Measurements from ENCODE around the gene LACTBL1. TPM values are rescaled to one million over a fixed set of nuclear protein-coding genes. Genes with fewer than 3 reads are reported as not detected.
"Not testable (repeated sequence)": the region's sequence is repeated elsewhere in the genome, so short reads cannot be mapped to it uniquely, and the experiment has no call there.

Gene LACTBL1
- total RNA-seq, 1 donor from 2014 or later, result not detected

DNA sequence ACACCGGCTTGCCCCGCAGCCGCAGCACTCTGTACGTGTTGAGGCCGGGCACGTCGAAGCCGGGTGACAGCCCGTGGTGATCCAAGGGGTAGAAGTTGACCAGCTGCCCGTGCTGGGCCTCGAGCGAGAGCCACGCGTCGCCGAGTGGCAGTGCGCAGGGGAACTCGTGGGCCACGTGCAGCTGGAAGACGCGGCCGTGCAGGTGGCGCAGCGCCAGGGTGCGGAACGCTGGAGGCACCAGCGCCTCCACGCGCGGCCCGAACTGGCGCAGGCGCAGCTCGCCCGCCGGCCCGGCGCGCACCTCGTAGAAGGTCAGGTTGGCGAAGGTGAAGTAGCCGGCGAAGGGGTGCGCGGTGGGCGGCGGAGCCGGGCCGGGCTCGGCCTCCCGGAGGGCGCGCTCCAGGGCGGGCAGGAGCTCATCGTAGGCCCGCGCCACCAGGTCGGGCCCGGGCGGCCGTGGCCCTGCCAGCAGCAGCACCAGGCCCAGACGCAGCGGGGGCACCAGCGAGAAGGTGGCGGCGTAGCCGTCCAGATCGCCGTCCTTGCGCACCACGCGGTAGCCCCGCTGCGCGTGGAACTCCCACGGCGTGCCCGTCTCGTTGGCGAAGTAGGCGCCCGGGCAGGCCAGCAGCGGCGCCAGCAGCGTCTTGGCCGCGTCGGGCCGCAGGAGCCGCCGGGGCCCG, 19.5 kb downstream of the LACTBL1 start:
- intact Hi-C loops (cut with DNase I), result no loop called here
- DNase-seq (ENCODE audit: low spot score), result peak; percentile 60

DNA sequence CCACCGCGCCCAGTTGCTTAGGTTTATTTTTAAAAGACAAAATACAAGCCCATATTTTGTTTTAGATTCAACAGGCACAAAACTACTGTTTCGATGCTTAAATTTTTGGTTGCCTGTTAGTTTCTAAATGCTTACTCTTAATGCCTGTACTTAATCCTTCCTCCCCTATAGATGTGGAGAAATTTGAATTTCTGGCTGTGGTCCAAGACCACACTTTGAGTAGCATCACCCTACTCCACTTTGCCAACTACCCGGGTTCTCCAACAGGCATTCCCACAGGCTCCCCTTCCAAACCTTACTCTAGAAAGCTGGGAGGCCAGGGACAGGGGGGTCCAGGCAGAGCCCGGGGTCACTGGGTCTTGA, 20.0 kb downstream of the LACTBL1 start:
- DNase-seq (ENCODE audit: low spot score), result no peak
- intact Hi-C loops (cut with DNase I), result no loop called here

DNA sequence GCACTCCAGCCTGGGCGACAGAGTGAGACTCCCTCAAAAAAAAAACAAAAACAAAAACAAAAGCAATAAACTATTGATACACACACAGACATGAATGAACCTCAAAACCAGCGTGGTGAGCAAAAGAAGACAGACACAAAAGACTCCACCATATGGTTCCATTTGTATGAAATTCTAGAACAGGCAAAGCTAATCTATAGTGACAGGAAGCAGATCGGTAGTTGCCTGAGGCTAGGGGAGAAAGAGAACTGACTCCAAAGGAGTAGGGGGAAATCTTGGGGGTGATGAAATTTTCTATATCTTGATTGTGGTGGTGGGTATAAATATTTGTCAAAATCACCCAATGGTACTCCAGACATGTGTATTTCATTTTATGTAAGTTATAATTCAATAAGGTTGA, 20.9 kb downstream of the LACTBL1 start:
- DNase-seq (ENCODE audit: low spot score), result peak; percentile 0

DNA sequence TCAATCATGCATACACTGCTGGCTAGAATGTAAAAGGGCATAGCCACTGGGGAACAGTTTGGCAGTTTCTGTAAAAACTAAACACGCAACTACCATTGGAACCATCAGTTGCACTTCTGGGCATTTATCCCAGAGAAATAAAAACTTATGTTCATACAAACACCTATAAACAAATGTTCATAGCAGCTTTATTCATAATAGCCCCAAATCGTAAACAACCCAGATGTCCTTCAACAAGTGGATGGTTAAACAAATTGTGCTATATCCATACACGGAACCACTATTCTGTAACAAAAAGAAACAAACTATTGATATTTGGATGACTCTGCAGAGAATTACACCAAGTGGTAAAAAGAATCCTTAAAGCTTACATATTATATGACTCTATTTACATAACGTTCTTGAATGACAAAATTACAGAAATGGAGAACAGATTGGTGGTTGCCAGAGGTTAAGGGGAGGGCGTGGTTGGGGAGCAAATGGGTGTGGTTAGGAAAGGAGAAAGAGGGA, 22.8 kb downstream of the LACTBL1 start:
- peak; percentile 17 for DNase-seq (ENCODE audit: low spot score)
- intact Hi-C loops (cut with DNase I), result no loop called here

More for the DNA sequence above, 20.9 kb downstream of the LACTBL1 start:
- intact Hi-C loops (cut with DNase I), result no loop called here

DNA sequence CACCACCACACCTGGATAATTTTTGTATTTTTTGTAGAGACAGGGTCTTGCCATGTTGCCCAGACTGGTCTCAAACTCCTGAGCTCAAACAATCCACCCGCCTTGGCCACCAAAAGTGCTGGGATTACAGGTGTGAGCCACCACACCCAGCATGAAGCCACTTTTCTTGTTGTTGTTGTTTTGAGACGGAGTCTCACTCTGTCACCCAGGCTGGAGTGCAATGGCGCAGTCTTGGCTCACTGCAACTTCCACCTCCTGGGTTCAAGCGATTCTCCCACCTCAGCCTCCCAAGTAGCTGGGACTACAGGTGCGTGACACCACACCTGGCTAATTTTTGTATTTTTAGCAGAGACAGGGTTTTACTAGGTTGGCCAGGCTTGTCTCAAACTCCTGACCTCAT, 27.5 kb downstream of the LACTBL1 start:
- intact Hi-C loops (cut with DNase I), result not testable (repeated sequence)
- DNase-seq (ENCODE audit: low spot score), result peak; percentile 51

DNA sequence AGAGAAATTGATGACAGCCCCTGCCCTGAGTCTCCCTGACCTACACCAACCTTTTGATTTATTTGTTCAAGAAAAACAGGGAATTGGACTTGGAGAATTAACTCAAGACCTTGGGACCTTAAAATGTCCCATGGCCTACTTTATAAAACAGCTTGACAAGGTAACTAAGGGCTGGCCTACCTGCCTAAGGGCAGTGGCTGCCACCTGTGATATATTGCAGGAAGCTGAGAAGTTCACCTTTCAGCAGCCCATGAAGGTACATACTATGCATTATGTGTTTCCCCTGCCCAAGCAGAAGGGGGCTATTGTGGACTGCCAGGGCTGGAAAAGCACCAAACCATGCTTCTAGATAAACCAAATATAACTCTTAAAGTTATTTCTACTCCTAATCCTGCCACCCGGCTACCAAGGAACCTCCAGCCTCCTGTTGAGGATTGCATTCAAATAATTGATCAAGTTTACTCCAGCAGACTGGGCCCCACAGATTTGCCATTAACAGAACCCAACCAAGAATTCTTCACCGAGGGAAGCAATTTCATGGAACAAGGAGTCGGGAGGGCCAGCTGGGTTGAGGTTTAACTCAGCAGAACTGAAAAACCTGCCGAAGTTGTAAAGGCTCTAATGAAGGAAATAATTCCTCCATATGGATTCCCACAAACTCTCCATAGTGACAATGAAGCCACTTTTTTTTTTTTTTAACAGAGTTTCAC, 28.2 kb downstream of the LACTBL1 start:
- DNase-seq (ENCODE audit: low spot score), result no peak
- intact Hi-C loops (cut with DNase I), result no loop called here

DNA sequence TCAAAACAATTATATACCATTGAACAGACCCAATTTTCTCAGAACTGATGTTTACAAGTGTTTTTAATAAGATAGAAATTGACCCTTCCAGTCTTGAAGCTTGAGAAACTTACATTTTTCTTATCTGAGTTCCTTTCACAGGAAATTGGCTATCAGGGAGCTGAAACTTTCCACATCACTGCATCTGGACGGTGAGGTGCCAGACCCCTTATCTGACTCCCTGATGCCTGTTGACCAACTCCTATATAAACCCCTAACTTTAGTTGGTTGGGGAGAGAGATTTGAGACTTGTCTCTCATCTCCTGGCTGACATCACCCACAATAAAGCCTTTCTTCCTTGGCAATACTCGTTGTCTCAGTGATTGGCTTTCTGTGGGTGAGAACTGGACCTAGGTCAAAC, 31.4 kb downstream of the LACTBL1 start:
- peak; percentile 12 for DNase-seq (ENCODE audit: low spot score)
- intact Hi-C loops (cut with DNase I), result no loop called here

DNA sequence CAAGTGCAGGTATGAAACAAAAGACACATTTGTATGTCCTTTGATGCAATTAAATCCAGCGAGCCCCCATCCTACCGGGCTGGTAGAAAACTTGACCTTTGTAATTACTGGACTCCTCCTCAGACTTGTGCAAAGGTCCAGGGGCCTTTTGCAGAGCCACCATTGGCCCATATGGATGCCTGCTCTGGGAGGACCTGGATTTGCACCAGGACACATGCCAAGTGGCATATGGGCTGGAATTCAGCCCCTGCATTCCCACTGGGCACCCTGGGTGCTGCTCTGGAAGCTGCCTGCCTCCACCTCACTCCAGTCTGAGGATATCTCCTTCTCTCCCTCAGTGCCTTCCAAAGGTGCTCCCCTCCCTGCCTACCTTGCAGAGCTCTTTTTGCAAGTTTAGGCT, 36.0 kb downstream of the LACTBL1 start:
- peak; percentile 20 for DNase-seq (ENCODE audit: low spot score)
- intact Hi-C loops (cut with DNase I), result no loop called here

DNA sequence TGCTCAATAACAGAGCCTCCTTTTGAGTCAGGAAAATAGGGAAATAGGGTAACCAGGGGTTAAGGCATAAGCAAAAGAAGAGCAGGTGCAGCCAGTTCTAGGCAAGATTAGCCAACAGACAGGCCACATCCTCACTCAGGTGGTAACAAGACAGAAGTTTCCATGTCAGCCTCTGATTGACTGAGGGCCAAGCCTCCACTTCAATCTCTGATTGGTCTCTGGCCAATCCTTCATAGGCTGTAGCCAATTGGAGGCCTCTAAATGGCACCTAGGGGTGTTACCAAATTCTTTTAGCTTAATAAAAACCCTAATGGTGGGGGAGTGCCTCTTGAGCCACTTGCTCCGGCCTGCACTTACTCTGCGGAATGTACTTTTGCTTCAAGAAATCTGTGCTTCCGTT, 37.2 kb downstream of the LACTBL1 start:
- intact Hi-C loops (cut with DNase I), result no loop called here
- peak; percentile 6 for DNase-seq (ENCODE audit: low spot score)

DNA sequence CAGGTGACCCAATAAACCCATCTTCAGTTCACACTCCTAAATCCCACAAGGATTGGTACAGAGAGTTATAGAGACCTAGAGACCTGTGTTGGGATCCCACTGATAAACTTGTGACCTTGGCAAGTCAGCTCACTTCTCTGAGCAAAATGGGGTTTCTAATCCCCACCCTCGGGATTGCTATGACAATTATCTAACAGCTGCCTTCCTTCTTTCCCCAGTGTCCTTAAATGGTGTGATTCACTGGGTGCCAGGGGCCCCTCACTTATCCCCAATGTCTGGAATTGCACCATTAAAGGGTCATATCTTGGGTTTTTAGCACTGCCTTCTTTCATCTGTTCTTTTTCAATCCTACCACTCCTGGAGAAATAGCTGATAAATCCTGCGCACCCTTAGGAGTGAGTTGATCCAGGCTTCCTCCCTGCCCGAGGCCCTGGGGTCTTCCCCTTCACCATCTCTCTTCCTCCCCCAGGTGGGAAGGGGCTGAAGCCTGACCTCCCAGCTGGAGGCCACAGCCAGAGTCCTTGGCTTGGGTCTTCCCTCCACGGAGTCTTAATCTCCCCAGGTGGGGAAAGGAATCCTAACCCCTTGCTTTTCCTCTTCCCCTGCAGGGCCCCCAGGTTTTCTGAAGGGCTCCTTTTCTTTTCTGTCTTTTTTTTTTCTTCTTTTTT, 39.7 kb downstream of the LACTBL1 start:
- intact Hi-C loops (cut with DNase I), result no loop called here
- peak; percentile 4 for DNase-seq (ENCODE audit: low spot score)

DNA sequence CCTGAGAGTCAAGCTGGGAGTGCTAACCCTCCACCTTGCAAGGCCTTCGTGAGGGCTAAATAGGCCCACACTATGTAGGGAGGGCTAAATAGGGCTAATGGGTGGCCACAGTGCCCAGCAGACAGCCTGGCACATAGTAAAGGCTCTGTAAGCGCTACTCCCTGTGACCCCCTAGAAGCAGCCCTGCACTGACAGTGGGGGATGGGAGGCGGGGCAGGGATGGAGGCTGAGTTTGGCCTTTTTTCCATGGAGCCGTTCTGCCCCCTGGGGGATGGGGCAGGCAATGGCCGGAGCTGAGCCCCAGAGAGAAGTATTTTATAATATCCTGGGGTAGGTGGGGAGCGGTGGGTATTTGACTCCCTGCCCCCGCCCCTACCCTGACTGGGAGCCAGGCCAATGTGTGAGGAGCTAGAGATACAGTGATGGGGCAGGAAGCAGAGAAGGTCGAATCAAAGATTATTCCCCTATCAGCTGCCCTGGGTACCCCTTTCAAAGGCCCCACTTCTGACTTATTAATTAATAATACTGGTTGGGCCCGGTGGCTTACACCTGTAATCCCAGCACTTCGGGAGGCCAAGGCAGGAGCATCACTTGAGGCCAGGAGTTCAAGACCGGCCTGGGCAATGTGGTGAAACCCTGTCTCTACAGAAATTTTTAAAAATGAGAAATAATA, 42.3 kb downstream of the LACTBL1 start:
- intact Hi-C loops (cut with DNase I), result loop anchor here (2.0 kb wide), 1 partner anchor 256 kb away; no protein-coding TSS in a partner anchor
- no peak for DNase-seq (ENCODE audit: low spot score)

DNA sequence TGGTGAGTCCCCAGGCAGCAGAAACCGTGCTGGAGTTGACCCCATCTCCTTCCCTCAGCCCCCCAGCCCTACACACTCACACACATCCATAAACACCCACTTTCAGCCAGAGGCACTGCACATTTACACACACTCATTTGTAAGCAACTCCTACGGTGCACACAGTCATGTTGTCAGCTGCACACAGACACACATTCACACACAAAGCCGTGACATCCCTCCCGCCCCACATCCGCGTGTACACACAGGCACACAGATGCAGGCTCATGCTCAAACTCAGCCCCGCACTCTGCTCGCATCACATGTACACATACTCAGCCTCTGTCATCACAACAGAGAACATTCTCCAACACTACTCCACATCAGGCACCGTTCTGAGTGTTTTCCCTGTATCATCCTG, 47.6 kb downstream of the LACTBL1 start:
- intact Hi-C loops (cut with DNase I), result no loop called here
- DNase-seq (ENCODE audit: low spot score), result peak; percentile 50

DNA sequence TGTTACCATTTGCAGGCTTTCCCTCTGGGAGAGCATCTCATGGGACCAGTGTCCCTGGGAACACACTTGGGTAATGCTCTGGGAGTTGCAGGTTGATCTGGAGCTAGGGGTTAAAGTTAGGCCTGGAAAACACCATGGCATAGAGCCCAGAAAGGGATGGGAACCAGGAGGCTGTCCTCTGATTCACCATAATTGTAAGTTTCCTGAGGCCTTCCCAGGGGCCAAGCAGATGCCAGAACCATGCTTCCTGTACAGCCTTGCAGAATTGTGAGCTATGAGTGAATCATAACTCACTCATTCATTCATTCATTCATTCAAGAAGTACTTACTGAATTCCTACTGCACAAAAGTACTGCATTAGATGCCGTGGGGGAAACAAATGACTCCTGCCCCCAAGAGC, 50.0 kb downstream of the LACTBL1 start:
- DNase-seq (ENCODE audit: low spot score), result no peak
- intact Hi-C loops (cut with DNase I), result no loop called here

DNA sequence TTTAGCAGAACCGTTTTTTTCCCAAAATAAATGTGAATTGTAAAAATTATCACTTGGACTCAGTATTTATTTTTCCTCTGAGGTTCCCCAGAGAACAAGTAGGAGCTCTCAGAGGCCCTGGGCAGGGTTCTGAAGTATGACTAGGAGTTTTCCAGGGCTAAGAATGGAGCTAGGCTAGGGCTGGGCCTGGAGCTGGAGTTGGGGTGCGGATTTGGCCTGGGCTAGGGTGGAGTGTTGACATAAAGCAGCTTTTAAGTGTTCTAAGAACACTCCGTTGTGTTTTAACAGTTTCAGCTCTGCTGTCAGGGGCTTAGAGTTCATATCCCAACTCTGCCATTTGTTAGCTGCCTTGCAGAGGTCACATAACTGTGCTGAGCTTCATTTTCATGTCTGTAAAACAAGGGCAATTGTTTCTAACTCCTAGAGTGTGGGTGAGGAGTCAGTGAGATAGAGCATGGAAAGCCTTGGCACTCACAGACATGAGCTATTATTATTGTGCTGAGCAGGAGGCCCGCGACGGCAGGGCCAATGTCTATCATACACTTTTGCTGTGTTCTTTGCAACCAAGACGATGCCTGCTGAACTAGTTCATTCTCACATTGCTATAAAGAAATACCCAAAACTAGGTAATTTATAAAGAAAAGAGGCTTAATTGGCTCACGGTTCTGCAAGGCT, 51.1 kb downstream of the LACTBL1 start:
- DNase-seq (ENCODE audit: low spot score), result no peak
- intact Hi-C loops (cut with DNase I), result no loop called here

DNA sequence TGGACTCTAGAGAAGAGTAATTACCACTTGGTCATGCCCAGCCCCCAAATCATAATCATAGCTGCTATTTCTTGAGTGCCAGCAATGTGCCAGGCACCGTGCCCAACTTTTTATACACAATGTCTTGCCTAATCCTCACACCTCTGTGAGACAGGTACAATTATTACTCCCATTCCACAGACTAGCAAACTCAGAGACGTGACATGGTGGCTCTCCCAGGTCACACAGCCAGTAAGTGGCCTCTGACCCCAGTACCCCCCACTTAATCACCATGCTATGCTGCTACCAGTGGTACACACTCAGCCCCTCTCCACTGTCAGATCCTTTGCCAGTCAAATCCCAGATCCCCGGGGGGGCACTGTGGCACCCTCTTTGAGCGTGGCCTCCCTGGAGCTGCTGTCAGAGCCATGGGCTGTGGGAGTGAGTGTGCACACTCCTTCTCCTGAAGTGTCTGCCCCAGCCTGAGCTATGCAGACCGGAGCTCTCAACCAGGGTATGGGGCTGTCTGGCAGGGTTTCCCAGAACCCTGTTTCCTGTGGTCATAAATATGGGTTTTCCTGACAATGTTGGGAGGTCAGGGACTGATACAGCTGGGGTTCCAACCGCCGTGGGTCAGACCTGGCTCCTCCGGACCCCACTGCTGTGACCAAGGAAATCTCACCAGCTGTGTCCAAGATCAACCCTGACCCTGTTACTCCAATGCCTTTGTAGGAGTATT, 51.8 kb downstream of the LACTBL1 start:
- no peak for DNase-seq (ENCODE audit: low spot score)

DNA sequence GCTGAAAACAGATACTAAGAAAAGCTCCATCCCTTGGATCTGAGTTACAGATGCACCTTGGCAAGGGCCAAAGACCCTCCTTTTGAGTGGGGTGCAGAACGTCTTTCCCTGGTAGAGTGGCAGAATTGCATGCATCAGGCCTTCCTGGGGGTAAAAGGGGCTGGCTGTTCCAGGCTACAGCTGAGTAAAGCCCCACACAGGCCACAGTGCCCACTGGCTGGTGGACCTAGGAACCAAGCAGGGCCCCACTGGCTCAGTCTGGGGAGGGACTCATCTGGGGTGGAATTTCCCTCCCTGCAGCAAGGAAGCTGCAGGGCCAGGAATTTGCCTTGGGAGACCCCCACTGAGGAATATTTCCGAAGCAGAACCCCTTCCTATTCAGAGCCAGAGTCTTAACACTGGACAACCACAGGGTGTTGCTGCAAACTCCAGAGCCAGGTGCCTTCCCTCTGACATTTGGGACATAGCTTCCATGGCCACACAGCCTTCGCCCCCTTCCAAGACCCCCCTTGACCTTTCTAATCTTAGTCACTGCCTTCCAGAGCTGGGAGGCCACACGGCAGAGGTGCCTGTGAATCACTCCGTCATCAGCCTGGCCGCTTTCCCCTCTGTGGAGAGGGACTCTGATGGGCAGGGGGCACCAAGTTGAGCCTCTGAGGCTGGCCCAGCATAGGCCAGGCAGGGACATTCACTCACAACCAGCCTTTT, 52.5 kb downstream of the LACTBL1 start:
- no peak for DNase-seq (ENCODE audit: low spot score)
- intact Hi-C loops (cut with DNase I), result no loop called here

More for the DNA sequence above, 51.8 kb downstream of the LACTBL1 start:
- intact Hi-C loops (cut with DNase I), result no loop called here

DNA sequence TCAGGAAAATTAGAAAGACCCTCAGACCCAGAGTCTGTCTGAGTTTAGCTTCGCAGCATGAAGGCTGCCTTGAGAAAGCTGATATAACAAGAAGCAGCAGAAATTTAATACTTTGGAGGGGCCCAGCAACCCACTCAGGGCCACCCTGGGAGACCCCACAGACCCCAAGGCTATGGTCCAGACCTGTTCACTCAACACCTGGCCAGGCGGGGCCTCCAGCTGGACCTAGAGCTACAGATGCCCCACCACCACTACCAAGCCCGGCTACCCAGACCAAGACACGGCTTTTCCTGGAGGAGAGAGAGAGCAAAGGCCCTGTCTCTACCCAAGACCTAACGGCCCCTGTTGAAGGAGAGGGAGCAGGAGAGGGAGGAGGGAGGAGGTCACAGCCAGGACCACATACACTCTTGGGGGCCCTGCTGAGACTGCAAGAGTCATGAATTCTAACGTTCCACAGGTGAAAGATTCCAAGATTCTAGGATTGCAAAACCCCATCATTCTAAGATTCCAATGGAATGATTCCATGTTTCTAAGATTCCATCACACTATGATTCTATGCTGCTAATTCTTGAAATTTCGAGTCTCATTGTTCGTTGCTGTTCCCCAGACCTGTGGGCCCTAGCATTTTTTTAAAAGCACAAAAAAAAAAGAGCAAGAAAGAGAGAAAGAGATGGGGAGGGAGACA, 53.2 kb downstream of the LACTBL1 start:
- intact Hi-C loops (cut with DNase I), result no loop called here

DNA sequence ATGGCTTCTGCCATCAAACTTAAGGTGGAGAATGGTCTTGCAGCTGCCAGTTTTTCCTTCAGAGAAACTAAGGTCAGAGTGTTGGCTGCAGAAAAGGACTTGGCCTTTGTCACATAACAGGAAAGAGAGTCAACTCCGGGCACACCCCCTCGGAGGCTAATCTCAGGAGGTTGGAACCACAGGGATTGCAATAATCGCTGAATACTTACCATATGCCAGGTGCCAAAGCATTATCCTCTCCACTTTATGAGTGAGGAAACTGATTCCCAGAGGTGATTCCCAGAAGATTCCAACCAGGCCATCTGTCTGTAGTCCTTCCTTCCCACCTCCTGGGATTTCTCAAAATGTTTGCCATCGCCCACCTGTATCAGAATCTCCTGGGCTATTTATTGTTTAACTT, 54.0 kb downstream of the LACTBL1 start:
- no peak for DNase-seq (ENCODE audit: low spot score)
- intact Hi-C loops (cut with DNase I), result no loop called here

More for the DNA sequence above, 53.2 kb downstream of the LACTBL1 start:
- no peak for DNase-seq (ENCODE audit: low spot score)

Data from cardiac septum (tissue), 1 donor.